Esophagus muscularis mucosa (tissue), 4 donors: ENCODE measurements around the gene PNPLA3.

Experiments used
- CTCF ChIP-seq, 3 experiments: fragments of 200-600 bp in 2 of 3; fragments of 450-650 bp in 1 of 3; sonication (generic) in 2 of 3; IDR thresholded peaks; one replicate each; pipeline ENCODE4 v1.5.1; 2017 to 2019; ENCODE audit warnings: antibody characterized with exemption in 3 of 3, mild to moderate bottlenecking in 2 of 3, moderate library complexity in 1 of 3
- EP300 ChIP-seq: sonication (generic); formaldehyde crosslinking; IDR thresholded peaks from one replicate; pipeline ENCODE4 v1.6.1; 2017; ENCODE audit warnings: antibody characterized with exemption
- POLR2A ChIP-seq: fragments of 450-650 bp; IDR thresholded peaks from one replicate; pipeline ENCODE4 v1.6.1; 2017; ENCODE audit warnings: antibody characterized with exemption, moderate library complexity, mild to moderate bottlenecking, low read depth
- POLR2AphosphoS5 ChIP-seq, 2 donors: sonication (generic); formaldehyde crosslinking; IDR thresholded peaks; one replicate each; pipeline ENCODE4 v1.6.1; 2017; ENCODE audit warnings: antibody characterized with exemption in 2 of 2

- no peak for TF ChIP-seq POLR2A
- TF ChIP-seq POLR2AphosphoS5 (IDR thresholded peaks at IDR 0.05): no peak
- TF ChIP-seq EP300: no peak
- no peak for TF ChIP-seq CTCF (IDR thresholded peaks at IDR 0.05)
Measured at GRCh38 chr22:43994416-43994815, 70.8 kb downstream of the PNPLA3 start.
